ENCODE data around the gene CUTA. TPM values are rescaled to one million over a fixed set of nuclear protein-coding genes. Genes with fewer than 3 reads are reported as not detected.
A peak's percentile ranks its signal among the peaks of the same experiment; 100 is the strongest.

The CUTA gene
- total and polyA plus RNA-seq, 2 of the 13 experiments (the other 11 are each of a cell fraction or from before 2014, with no cell fraction given): 170 to 180 TPM

- TF ChIP-seq DZIP1 (CRISPR knock-in tag; IDR thresholded peaks at IDR 0.05) (peak; percentile 59; the same call in 1 of the 2 replicates), TRIM22 (IDR thresholded peaks at IDR 0.05) (no peak), CHD2 (IDR thresholded peaks at IDR 0.05; ENCODE audit: low read depth, low read length) (no peak; the same call in 1 of the 2 replicates), ZFYVE20 (CRISPR knock-in tag; IDR thresholded peaks at IDR 0.05; ENCODE audit: borderline replicate concordance, low read depth) (0 out of 2 replicates have a peak, but pooled peaks have one; percentile 21), KIAA2018 (CRISPR knock-in tag; IDR thresholded peaks at IDR 0.05; ENCODE audit: borderline replicate concordance) (no peak), ZNF33B (CRISPR knock-in tag; IDR thresholded peaks at IDR 0.05) (peak; percentile 88), FOXC1 (CRISPR knock-in tag; IDR thresholded peaks at IDR 0.05; ENCODE audit: borderline replicate concordance) (no peak), E2F2 (CRISPR knock-in tag; IDR thresholded peaks at IDR 0.05; ENCODE audit: borderline replicate concordance) (no peak), ZNF674 (CRISPR knock-in tag; IDR thresholded peaks at IDR 0.05; ENCODE audit: low read depth) (no peak; the same call in 1 of the 2 replicates), POLR2A (IDR thresholded peaks at IDR 0.05; ENCODE audit: insufficient read depth in 1 of 2, low read depth in 2 of 2, low read length in 2 of 2) (peak; percentile 87 to 98), IKZF1 (IDR thresholded peaks at IDR 0.05) (no peak), ZNF720 (CRISPR knock-in tag; IDR thresholded peaks at IDR 0.05) (peak; percentile 50), EP300 (IDR thresholded peaks at IDR 0.05; ENCODE audit: low read depth in 2 of 2, low read length in 2 of 2) (no peak), EP300 (CRISPR knock-in tag; IDR thresholded peaks at IDR 0.05; ENCODE audit: borderline replicate concordance) (0 out of 2 replicates have a peak, but pooled peaks have one; percentile 14)
These were observed 36.4 kb upstream of the CUTA start, which contains the start of gene ZBTB9 (continued) for GRCh38 chr6:33454009-33454946.

Measured in HepG2 (cell line).